Endothelial cell of umbilical vein (primary cell): ENCODE measurements around the gene SRBD1.

Experiments used
- EZH2 ChIP-seq: IDR thresholded peaks from 2 replicates; pipeline ENCODE4 v1.6.1; 2012; ENCODE audit warnings: borderline replicate concordance, low read depth, mild to moderate bottlenecking, moderate library complexity, low read length, inconsistent platforms; ENCODE audit not compliant: severe bottlenecking
- GATA2 ChIP-seq: IDR thresholded peaks from 2 replicates; pipeline ENCODE4 v1.7.0; 2011; ENCODE audit warnings: low read depth, mild to moderate bottlenecking, moderate library complexity, mixed read lengths, low read length; ENCODE audit not compliant: insufficient read length, insufficient read depth
- MYC ChIP-seq: IDR thresholded peaks from one replicate; pipeline ENCODE4 v1.6.1; 2011; ENCODE audit warnings: mild to moderate bottlenecking, low read depth, low read length
- POLR2A ChIP-seq: IDR thresholded peaks from 2 replicates; pipeline ENCODE4 v1.6.1; 2012; ENCODE audit warnings: low read depth, mild to moderate bottlenecking, control low read depth, low read length
- POLR2AphosphoS5 ChIP-seq: IDR thresholded peaks from 2 replicates; pipeline ENCODE4 v1.6.1; 2012; ENCODE audit warnings: low read depth, mild to moderate bottlenecking, control low read depth, low read length, moderate library complexity; ENCODE audit not compliant: insufficient read depth
- TF ChIP-seq, protein P1 (sequence below), 2 donors: IDR thresholded peaks; 1 replicate in 1 of 2; 2 replicates in 1 of 2; pipeline ENCODE4 v1.5.1; 2011; ENCODE audit warnings: low read length in 2 of 2, mild to moderate bottlenecking in 2 of 2, moderate library complexity in 2 of 2, control low read depth in 1 of 2, inconsistent platforms in 1 of 2, low read depth in 1 of 2; ENCODE audit not compliant: insufficient read depth in 1 of 2; ENCODE audit errors: extremely low read depth in 1 of 2

- TF ChIP-seq POLR2A (peak; percentile 38), MYC (no peak), POLR2AphosphoS5 (peak; percentile 87), EZH2 (no peak), GATA2 (peak; percentile 97)
- TF ChIP-seq, protein P1, sequence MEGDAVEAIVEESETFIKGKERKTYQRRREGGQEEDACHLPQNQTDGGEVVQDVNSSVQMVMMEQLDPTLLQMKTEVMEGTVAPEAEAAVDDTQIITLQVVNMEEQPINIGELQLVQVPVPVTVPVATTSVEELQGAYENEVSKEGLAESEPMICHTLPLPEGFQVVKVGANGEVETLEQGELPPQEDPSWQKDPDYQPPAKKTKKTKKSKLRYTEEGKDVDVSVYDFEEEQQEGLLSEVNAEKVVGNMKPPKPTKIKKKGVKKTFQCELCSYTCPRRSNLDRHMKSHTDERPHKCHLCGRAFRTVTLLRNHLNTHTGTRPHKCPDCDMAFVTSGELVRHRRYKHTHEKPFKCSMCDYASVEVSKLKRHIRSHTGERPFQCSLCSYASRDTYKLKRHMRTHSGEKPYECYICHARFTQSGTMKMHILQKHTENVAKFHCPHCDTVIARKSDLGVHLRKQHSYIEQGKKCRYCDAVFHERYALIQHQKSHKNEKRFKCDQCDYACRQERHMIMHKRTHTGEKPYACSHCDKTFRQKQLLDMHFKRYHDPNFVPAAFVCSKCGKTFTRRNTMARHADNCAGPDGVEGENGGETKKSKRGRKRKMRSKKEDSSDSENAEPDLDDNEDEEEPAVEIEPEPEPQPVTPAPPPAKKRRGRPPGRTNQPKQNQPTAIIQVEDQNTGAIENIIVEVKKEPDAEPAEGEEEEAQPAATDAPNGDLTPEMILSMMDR (IDR thresholded peaks at IDR 0.05; ENCODE audit: extremely low read depth in 1 of 2, insufficient read depth in 1 of 2, low read depth in 1 of 2, low read length in 2 of 2): no peak
Measured at GRCh38 chr2:45353879-45354278, 257.2 kb downstream of the SRBD1 start.
